DND-41 (cell line): ENCODE measurements around the gene CPZ.

Source experiments
- EZH2 ChIP-seq: IDR thresholded peaks from 3 replicates; pipeline ENCODE4 v1.6.1; 2012; ENCODE audit warnings: borderline replicate concordance, low read depth, mild to moderate bottlenecking, moderate library complexity, low read length, inconsistent platforms; ENCODE audit not compliant: severe bottlenecking
- TF ChIP-seq, protein P1 (sequence below): IDR thresholded peaks from 2 replicates; pipeline ENCODE4 v1.5.1; 2012; ENCODE audit warnings: borderline replicate concordance, low read length, moderate library complexity, mild to moderate bottlenecking; ENCODE audit not compliant: poor library complexity, severe bottlenecking; ENCODE audit errors: extremely low read depth

DNA sequence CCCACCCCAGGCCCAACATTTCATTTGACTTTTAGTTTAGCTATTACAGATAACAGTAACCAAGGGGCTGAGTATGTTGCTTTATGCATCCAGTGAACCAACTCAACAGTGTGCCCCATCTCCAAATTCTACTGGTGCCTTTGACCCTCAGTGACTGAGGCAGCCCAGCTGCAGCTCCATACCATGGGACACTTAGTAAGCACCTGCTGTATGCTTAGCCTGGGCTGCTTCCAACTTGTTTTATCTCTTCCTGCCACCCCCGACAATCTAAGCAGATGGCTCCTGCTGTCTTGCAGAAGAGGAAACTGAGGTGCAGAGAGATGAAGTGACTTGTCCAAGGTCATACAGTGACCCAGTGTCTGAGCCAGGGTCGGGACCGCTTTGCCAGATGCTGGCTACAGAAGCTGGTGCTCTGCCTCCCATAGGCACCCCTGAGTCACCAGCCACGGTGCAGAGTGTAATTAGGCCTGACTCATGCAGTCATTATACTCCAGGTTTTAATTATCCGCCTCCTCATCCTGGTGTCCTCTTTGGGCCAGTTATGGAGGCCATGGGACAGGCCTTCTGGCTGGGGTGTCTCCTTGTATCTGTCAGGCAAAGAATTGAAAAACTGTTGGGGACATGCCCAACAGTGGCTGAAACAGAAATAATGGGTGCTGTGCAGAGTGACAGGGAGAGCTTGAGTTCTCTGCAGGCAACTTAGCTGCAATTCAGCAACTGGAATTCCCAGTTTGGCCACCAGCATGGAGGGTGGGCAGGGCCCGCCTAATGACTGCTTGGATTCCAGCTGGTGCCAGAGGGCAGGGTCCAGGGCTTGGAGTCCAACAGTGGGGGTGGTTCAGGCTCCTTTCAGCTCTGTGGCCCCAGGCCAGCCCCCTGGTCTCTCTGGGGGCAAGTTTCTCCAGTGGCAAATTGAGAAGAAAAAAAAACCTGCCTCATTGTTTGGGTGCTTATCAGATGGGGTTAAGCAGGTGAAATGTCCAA lies 20.6 kb upstream of the CPZ start:
- TF ChIP-seq EZH2, result no peak
- TF ChIP-seq, protein P1, sequence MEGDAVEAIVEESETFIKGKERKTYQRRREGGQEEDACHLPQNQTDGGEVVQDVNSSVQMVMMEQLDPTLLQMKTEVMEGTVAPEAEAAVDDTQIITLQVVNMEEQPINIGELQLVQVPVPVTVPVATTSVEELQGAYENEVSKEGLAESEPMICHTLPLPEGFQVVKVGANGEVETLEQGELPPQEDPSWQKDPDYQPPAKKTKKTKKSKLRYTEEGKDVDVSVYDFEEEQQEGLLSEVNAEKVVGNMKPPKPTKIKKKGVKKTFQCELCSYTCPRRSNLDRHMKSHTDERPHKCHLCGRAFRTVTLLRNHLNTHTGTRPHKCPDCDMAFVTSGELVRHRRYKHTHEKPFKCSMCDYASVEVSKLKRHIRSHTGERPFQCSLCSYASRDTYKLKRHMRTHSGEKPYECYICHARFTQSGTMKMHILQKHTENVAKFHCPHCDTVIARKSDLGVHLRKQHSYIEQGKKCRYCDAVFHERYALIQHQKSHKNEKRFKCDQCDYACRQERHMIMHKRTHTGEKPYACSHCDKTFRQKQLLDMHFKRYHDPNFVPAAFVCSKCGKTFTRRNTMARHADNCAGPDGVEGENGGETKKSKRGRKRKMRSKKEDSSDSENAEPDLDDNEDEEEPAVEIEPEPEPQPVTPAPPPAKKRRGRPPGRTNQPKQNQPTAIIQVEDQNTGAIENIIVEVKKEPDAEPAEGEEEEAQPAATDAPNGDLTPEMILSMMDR, result no peak
